MM.1S (cell line): ENCODE data around the gene PAGE4.
A peak's percentile ranks its signal among the peaks of the same experiment; 100 is the strongest.

Experiments used
- DNase-seq: peaks from one replicate; pipeline ENCODE4 v3.0.0-alpha.2; 2015
- H2AFZ ChIP-seq: fragments of 300-600 bp; sonication (generic); 2 replicates; pipeline ENCODE4 v1.6.0; 2016; ENCODE audit warnings: antibody characterized with exemption, low read length
- H3F3A ChIP-seq: fragments of 300-600 bp; sonication (generic); 2 replicates; pipeline ENCODE4 v1.6.1; 2016; ENCODE audit warnings: mild to moderate bottlenecking, antibody characterized with exemption, low read length, moderate library complexity, mixed read lengths; ENCODE audit not compliant: insufficient read depth
- H3K27ac ChIP-seq: fragments of 300-600 bp; sonication (generic); 2 replicates; pipeline ENCODE4 v1.5.1; 2016; ENCODE audit warnings: mild to moderate bottlenecking, low read length
- H3K27me3 ChIP-seq: fragments of 300-600 bp; sonication (generic); replicated peaks from 2 replicates; pipeline ENCODE4 v1.6.0; 2016; ENCODE audit warnings: low read length; ENCODE audit not compliant: insufficient read depth
- H3K36me3 ChIP-seq: fragments of 300-600 bp; sonication (generic); replicated peaks from 2 replicates; pipeline ENCODE4 v1.6.1; 2016; ENCODE audit warnings: mild to moderate bottlenecking, low read length, mixed read lengths; ENCODE audit not compliant: insufficient read depth
- H3K4me1 ChIP-seq: fragments of 300-600 bp; sonication (generic); 2 replicates; pipeline ENCODE4 v1.6.1; 2016; ENCODE audit warnings: low read length, mixed read lengths
- H3K4me2 ChIP-seq: fragments of 300-600 bp; sonication (generic); 2 replicates; pipeline ENCODE4 v1.6.0; 2016; ENCODE audit warnings: low read depth, low read length
- H3K4me3 ChIP-seq: fragments of 300-600 bp; sonication (generic); 2 replicates; pipeline ENCODE4 v1.5.1; 2016; ENCODE audit warnings: low read length, mixed read lengths
- H3K79me2 ChIP-seq: fragments of 300-600 bp; sonication (generic); 2 replicates; pipeline ENCODE4 v1.6.1; 2016; ENCODE audit warnings: mixed run types, low read length, mixed read lengths
- H3K9ac ChIP-seq: fragments of 300-600 bp; sonication (generic); 2 replicates; pipeline ENCODE4 v1.6.1; 2016; ENCODE audit warnings: low read length, mixed read lengths
- H3K9me2 ChIP-seq: fragments of 300-600 bp; sonication (generic); replicated peaks from 2 replicates; pipeline ENCODE4 v1.6.1; 2016; ENCODE audit warnings: mild to moderate bottlenecking, low read length, mixed read lengths; ENCODE audit not compliant: insufficient read depth
- H3K9me3 ChIP-seq: fragments of 300-600 bp; sonication (generic); replicated peaks from 2 replicates; pipeline ENCODE4 v1.6.1; 2016; ENCODE audit warnings: mild to moderate bottlenecking, low read length, mixed read lengths; ENCODE audit not compliant: insufficient read depth
- H4K20me1 ChIP-seq: fragments of 300-600 bp; sonication (generic); 2 replicates; pipeline ENCODE4 v1.6.1; 2016; ENCODE audit warnings: mild to moderate bottlenecking, low read length, moderate library complexity, mixed read lengths; ENCODE audit not compliant: insufficient read depth
- CTCF ChIP-seq: fragments of 300-600 bp; sonication (generic); IDR thresholded peaks from 2 replicates; pipeline ENCODE4 v1.5.1; 2016; ENCODE audit warnings: antibody characterized with exemption, low read length, mixed read lengths
- EZH2 ChIP-seq: fragments of 300-600 bp; sonication (generic); optimal IDR thresholded peaks from 2 replicates; pipeline ENCODE3; 2017; ENCODE audit warnings: low read depth, mild to moderate bottlenecking, antibody characterized with exemption, low read length, mixed read lengths
- EZH2phosphoT487 ChIP-seq: fragments of 300-600 bp; sonication (generic); IDR thresholded peaks from 2 replicates; pipeline ENCODE4 v1.6.1; 2018; ENCODE audit warnings: antibody characterized with exemption, low read length

The PAGE4 gene

GRCh38 chrX:49879656-49880277 is 50.7 kb downstream of the PAGE4 start:
- no peak overlapping the region; the same call in 1 of the 2 replicates for H3K9ac ChIP-seq
- no peaks in the 10 kb centered on the region for H4K20me1 ChIP-seq
- no peaks in the 10 kb centered on the region for H3K9me2 ChIP-seq
- 0 out of 2 replicates have a peak, but pooled peaks cover 5% of the 10 kb centered on the region for H3F3A ChIP-seq
- no peaks in the 10 kb centered on the region for H3K27me3 ChIP-seq
- DNase-seq, result no peak
- peak overlapping the region; percentile 43; the same call in 1 of the 2 replicates for H3K4me2 ChIP-seq
- no peaks in the 10 kb centered on the region for H3K36me3 ChIP-seq
- no peaks in the 10 kb centered on the region for H3K9me3 ChIP-seq
- H3K4me3 ChIP-seq, result peak overlapping the region; percentile 61
- H3K27ac ChIP-seq, result no peak overlapping the region
- peaks cover 5% of the 10 kb centered on the region; the same call in 1 of the 2 replicates for H3K4me1 ChIP-seq
- no peaks in the 10 kb centered on the region for H3K79me2 ChIP-seq
- TF ChIP-seq EZH2 (no peak), EZH2phosphoT487 (no peak), CTCF (no peak)
- no peak overlapping the region for H2AFZ ChIP-seq

- Histone ChIP-seq H3K27ac (no peak overlapping the region), H3K36me3 (no peaks in the 10 kb centered on the region), H3K9me3 (no peaks in the 10 kb centered on the region), H3F3A (0 out of 2 replicates have a peak, but pooled peaks cover 5% of the 10 kb centered on the region), H3K4me1 (peaks cover 5% of the 10 kb centered on the region; the same call in 1 of the 2 replicates), H3K4me2 (0 out of 2 replicates have a peak overlapping the region, but pooled peaks have one; percentile 43), H3K4me3 (no peak overlapping the region), H4K20me1 (no peaks in the 10 kb centered on the region), H3K9me2 (no peaks in the 10 kb centered on the region), H2AFZ (no peak overlapping the region), H3K9ac (no peak overlapping the region), H3K79me2 (no peaks in the 10 kb centered on the region), H3K27me3 (no peaks in the 10 kb centered on the region)
- TF ChIP-seq EZH2phosphoT487, result no peak
- DNase-seq, result no peak
Measured at GRCh38 chrX:49880668-49881067, 51.6 kb downstream of the PAGE4 start.
